K562 (cell line): ENCODE measurements around the gene SRCAP. TPM values are rescaled to one million over a fixed set of nuclear protein-coding genes. Genes with fewer than 3 reads are reported as not detected.

Experiments
- CBX5 ChIP-seq: IDR thresholded peaks from 2 replicates; pipeline ENCODE4 v1.6.1; 2014; ENCODE audit warnings: low read depth, borderline replicate concordance
- CREM ChIP-seq: IDR thresholded peaks from 2 replicates; pipeline ENCODE4 v1.6.1; 2014; ENCODE audit warnings: antibody characterized with exemption, low read depth
- DNMT1 ChIP-seq: fragments of 450-650 bp; IDR thresholded peaks from 2 replicates; pipeline ENCODE4 v1.6.1; 2016; ENCODE audit warnings: antibody characterized with exemption, mild to moderate bottlenecking
- HNRNPH1 ChIP-seq: fragments of 200-400 bp; formaldehyde crosslinking; optimal IDR thresholded peaks from 2 replicates; pipeline ENCODE3; 2017; ENCODE audit warnings: low read depth, mild to moderate bottlenecking, low read length, moderate library complexity
- MGA ChIP-seq: fragments of 450-650 bp; IDR thresholded peaks from 2 replicates; pipeline ENCODE4 v1.6.1; 2016; ENCODE audit warnings: mild to moderate bottlenecking, moderate library complexity
- NR2F6 ChIP-seq: fragments of 450-650 bp; formaldehyde crosslinking; IDR thresholded peaks from 2 replicates; pipeline ENCODE4 v1.4.0; 2020; ENCODE audit warnings: mild to moderate bottlenecking
- RBM25 ChIP-seq: fragments of 200-400 bp; formaldehyde crosslinking; IDR thresholded peaks from 2 replicates; pipeline ENCODE4 v1.6.1; 2018; ENCODE audit warnings: low read length, low read depth, moderate library complexity; ENCODE audit not compliant: severe bottlenecking
- SUPT5H ChIP-seq: fragments of 450-650 bp; IDR thresholded peaks from 2 replicates; pipeline ENCODE4 v1.6.1; 2016
- ZBTB49 ChIP-seq: sonication (generic); formaldehyde crosslinking; IDR thresholded peaks from 2 replicates; pipeline ENCODE4 v1.8.0; 2022; ENCODE audit warnings: missing genetic modification reagents, mild to moderate bottlenecking, borderline replicate concordance
- ZNF134 ChIP-seq: fragments of 250-450 bp; sonication (Bioruptor Pico); conservative IDR thresholded peaks from 2 replicates; pipeline ENCODE4 v1.4.0; 2020
- ZNF583 ChIP-seq: fragments of 250-450 bp; sonication (Bioruptor Pico); IDR thresholded peaks from 2 replicates; pipeline ENCODE4 v1.4.0; 2020
- ZNF589 ChIP-seq: fragments of 200-800 bp; sonication (Bioruptor generic); IDR thresholded peaks from 2 replicates; pipeline ENCODE4 v1.6.1; 2016; ENCODE audit warnings: low read depth, missing genetic modification characterization, missing compliant biosample characterization
- polyA plus RNA-seq, 8 experiments: library from polyadenylated mRNA; depleted of rRNA in 4 of 8; stranded (reverse) in 5 of 8; unstranded in 3 of 8; fragments of >200 nt; fragmentation: Nextera tagmentation in 2 of 8; fragmentation: Illumina TruSeq in 1 of 8; extraction: Ambion mirVana in 2 of 8; extraction: Trizol in 1 of 8; gene quantifications; 2 replicates each; pipeline versions ENCODE4 v1.2.1 to v1.2.3, GENCODE V29; 2011 to 2014; ENCODE audit warnings: inconsistent platforms in 1 of 8, missing spikeins in 1 of 8
- total RNA-seq, 7 experiments: library from RNA; depleted of rRNA in 6 of 7; stranded (reverse); fragments of >200 nt in 6 of 7; fragmentation: Illumina TruSeq in 2 of 7; extraction: Trizol in 2 of 7; gene quantifications; 2 replicates each; pipeline versions ENCODE4 v1.2.1 to v1.2.3, GENCODE V29; 2011 to 2021; ENCODE audit warnings: low replicate concordance in 1 of 7
- TF ChIP-seq, protein P1 (sequence below): conservative IDR thresholded peaks from 2 replicates; pipeline ENCODE4 v1.6.1; 2011; ENCODE audit warnings: low read depth, mild to moderate bottlenecking, low read length; ENCODE audit not compliant: control insufficient read depth

SRCAP gene
- total and polyA plus RNA-seq, 9 of the 15 experiments (the other 6 are each of a cell fraction or from before 2014, with no cell fraction given) = 0.21 to 62.6 (median 5.8) TPM

DNA sequence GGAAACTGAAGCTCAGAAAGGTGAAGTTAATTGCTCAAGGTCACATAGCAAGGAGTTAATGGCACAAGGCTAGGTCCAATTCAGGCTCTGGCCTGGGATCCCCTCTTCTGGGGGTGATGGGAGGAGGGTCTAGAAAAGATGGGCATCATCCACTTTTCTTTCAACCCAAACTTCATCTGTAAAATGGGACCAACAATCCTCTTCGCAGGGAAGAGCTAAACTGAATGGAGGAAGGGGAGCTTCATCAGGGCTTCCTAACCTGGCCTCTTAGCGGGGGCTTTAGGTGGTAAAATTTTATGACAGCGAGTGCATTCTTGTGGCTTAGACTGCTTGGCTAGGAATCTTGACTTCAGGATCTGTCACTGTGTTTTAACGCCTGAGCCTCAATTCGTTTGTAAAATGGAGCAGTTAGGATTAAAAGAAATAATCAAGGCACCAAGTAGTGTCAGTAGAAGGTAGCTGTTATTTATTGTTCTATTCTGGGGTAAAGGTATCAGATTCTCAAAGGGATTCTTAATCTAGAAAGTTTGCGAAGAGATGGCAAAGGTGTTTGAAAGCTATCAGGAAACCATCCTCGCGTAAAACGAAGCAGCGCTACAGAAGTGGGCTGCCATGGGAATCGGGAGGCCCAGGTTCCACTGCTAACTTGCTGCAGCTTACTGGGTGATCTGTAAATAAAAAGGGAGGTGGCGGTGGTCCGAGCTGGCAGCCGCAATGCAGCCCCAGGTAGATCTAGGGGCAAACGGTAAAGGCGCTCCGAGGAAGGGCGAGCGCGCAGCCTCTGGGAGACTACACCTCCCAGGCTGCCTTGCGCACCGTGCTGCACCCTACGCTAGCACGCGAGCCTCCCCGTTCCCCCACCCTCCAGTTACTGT is 1.5 kb upstream of the SRCAP start (continued):
- TF ChIP-seq ZNF134 (CRISPR knock-in tag) = no peak
- no peak for TF ChIP-seq HNRNPH1
- no peak for TF ChIP-seq CBX5
- no peak for TF ChIP-seq SUPT5H
- peak; percentile 50 for TF ChIP-seq RBM25
- peak; percentile 63; the same call in 1 of the 2 replicates for TF ChIP-seq MGA
- peak; percentile 93 for TF ChIP-seq CREM
- no peak for TF ChIP-seq NR2F6 (CRISPR knock-in tag)
- TF ChIP-seq ZNF583 = no peak
- no peak for TF ChIP-seq DNMT1
- TF ChIP-seq ZNF589 (CRISPR knock-in tag) = no peak; the same call in 1 of the 2 replicates
- no peak for TF ChIP-seq ZBTB49
- TF ChIP-seq, protein P1, sequence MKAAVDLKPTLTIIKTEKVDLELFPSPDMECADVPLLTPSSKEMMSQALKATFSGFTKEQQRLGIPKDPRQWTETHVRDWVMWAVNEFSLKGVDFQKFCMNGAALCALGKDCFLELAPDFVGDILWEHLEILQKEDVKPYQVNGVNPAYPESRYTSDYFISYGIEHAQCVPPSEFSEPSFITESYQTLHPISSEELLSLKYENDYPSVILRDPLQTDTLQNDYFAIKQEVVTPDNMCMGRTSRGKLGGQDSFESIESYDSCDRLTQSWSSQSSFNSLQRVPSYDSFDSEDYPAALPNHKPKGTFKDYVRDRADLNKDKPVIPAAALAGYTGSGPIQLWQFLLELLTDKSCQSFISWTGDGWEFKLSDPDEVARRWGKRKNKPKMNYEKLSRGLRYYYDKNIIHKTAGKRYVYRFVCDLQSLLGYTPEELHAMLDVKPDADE = peak; percentile 85
